ENCODE measurements around the gene IMP3.
"Not testable (repeated sequence)": the region's sequence is repeated elsewhere in the genome, so short reads cannot be mapped to it uniquely, and the experiment has no call there.

The IMP3 gene

GRCh38 chr15:75649848-75650247 is 9.8 kb upstream of the IMP3 start:
- DNase-seq: no peak

- no peak for DNase-seq
Measured at GRCh38 chr15:75649045-75649761, 9.2 kb upstream of the IMP3 start.

- DNase-seq: peak; percentile 25 to 50 (median 27)
Measured at GRCh38 chr15:75648156-75649000, 8.4 kb upstream of the IMP3 start.

GRCh38 chr15:75647370-75648155 is 7.5 kb upstream of the IMP3 start, which contains the start of gene SNX33:
Gene SNX33, plus strand, starts transcription at chr15:75647912. Its CDS starts 1,191 bp downstream, at chr15:75649103.
- peak; percentile 88 to 93 (median 90) for DNase-seq

GRCh38 chr15:75646944-75647364 is 6.9 kb upstream of the IMP3 start:
- DNase-seq: peak in 2 of 3 donors; percentile 25 to 29

GRCh38 chr15:75646112-75646943 is 6.3 kb upstream of the IMP3 start:
- DNase-seq: no peak

GRCh38 chr15:75644376-75644775 is 4.4 kb upstream of the IMP3 start:
- DNase-seq: no peak

- no peak for DNase-seq
Measured at GRCh38 chr15:75641603-75642002, 1.6 kb upstream of the IMP3 start.

- DNase-seq: no peak
Measured at GRCh38 chr15:75641179-75641503, 1.1 kb upstream of the IMP3 start.

- DNase-seq: peak; percentile 33 to 39 (median 39)
Measured at GRCh38 chr15:75640483-75641178, 607 bp upstream of the IMP3 start.

- DNase-seq: peak; percentile 69 to 77 (median 76)
Measured at GRCh38 chr15:75639191-75639708, 774 bp downstream of the IMP3 start.

- DNase-seq: peak in 1 of 3 donors; percentile 11
Measured at GRCh38 chr15:75637245-75638009, 2.6 kb downstream of the IMP3 start.

- no peak for DNase-seq
Measured at GRCh38 chr15:75636026-75636425, 4.0 kb downstream of the IMP3 start.

- not testable (repeated sequence) for DNase-seq
Measured at GRCh38 chr15:75633922-75634321, 6.1 kb downstream of the IMP3 start.

GRCh38 chr15:75631935-75632334 is 8.1 kb downstream of the IMP3 start:
- no peak for DNase-seq

- DNase-seq: peak; percentile 92 to 96 (median 94)
Measured at GRCh38 chr15:75625542-75626347, 14.3 kb downstream of the IMP3 start, which contains the start of gene SNUPN. Gene SNUPN, minus strand, starts transcription at chr15:75625725. Its CDS starts 4,674 bp downstream, at chr15:75621051.

GRCh38 chr15:75622505-75622904 is 17.5 kb downstream of the IMP3 start:
- no peak for DNase-seq

- peak; percentile 58 to 75 (median 67) for DNase-seq
Measured at GRCh38 chr15:75620841-75621391, 19.1 kb downstream of the IMP3 start.
